Liver (tissue), 9 donors: ENCODE data around the gene GRM1. TPM values are rescaled to one million over a fixed set of nuclear protein-coding genes. Genes with fewer than 3 reads are reported as not detected.

Experiments used
- DNase-seq: peaks from one replicate; pipeline ENCODE4 v3.0.0-alpha.2; 2017; ENCODE audit warnings: low spot score
- H3K27ac ChIP-seq, 2 donors: one replicate each; pipeline ENCODE4 v1.7.0; 2013; ENCODE audit warnings: inconsistent platforms in 2 of 2, low read length in 2 of 2, control low read depth in 1 of 2, low read depth in 1 of 2, mild to moderate bottlenecking in 1 of 2
- H3K27me3 ChIP-seq, 4 donors: one replicate each; pipeline versions ENCODE4 v1.6.1 to v1.7.0; 2013; ENCODE audit warnings: low read length in 3 of 4, inconsistent platforms in 1 of 4, mild to moderate bottlenecking in 1 of 4, moderate library complexity in 1 of 4; ENCODE audit not compliant: control insufficient read depth in 4 of 4, insufficient read depth in 4 of 4
- H3K36me3 ChIP-seq, 4 donors: one replicate each; pipeline versions ENCODE4 v1.6.1 to v1.7.0; 2013; ENCODE audit warnings: low read length in 3 of 4, mild to moderate bottlenecking in 3 of 4, low read depth in 1 of 4, moderate library complexity in 1 of 4; ENCODE audit not compliant: control insufficient read depth in 4 of 4, insufficient read depth in 3 of 4
- H3K4me1 ChIP-seq, 4 donors: one replicate each; pipeline versions ENCODE4 v1.6.1 to v1.7.0; 2013; ENCODE audit warnings: low read length in 3 of 4, mild to moderate bottlenecking in 3 of 4, moderate library complexity in 1 of 4; ENCODE audit not compliant: control insufficient read depth in 4 of 4, insufficient read depth in 4 of 4
- H3K4me3 ChIP-seq, 3 donors: one replicate each; pipeline versions ENCODE4 v1.6.1 to v1.7.0; 2013; ENCODE audit warnings: low read length in 3 of 3, control low read depth in 1 of 3, low read depth in 1 of 3, mild to moderate bottlenecking in 1 of 3
- H3K9ac ChIP-seq, 2 donors: one replicate each; pipeline ENCODE4 v1.7.0; 2013; ENCODE audit warnings: low read length in 2 of 2, mild to moderate bottlenecking in 2 of 2, moderate library complexity in 2 of 2, control low read depth in 1 of 2, low read depth in 1 of 2
- H3K9me3 ChIP-seq, 4 donors: one replicate each; pipeline versions ENCODE4 v1.6.1 to v1.7.0; 2013; ENCODE audit warnings: low read length in 3 of 4; ENCODE audit not compliant: control insufficient read depth in 4 of 4
- ATF3 ChIP-seq: IDR thresholded peaks from 2 replicates; pipeline ENCODE4 v1.6.1; 2016; ENCODE audit warnings: antibody characterized with exemption
- CTCF ChIP-seq: fragments of 150-350 bp; IDR thresholded peaks from 2 replicates; pipeline ENCODE4 v1.5.1; 2017; ENCODE audit warnings: improper control_type of control experiment, low read depth, low read length; ENCODE audit not compliant: missing input control
- EGR1 ChIP-seq, 2 donors: IDR thresholded peaks; 2 replicates each; pipeline ENCODE4 v1.6.1; 2016 to 2018; ENCODE audit warnings: antibody characterized with exemption in 2 of 2, low read depth in 2 of 2
- FOXA1 ChIP-seq: IDR thresholded peaks from 2 replicates; pipeline ENCODE4 v1.6.1; 2016; ENCODE audit warnings: antibody characterized with exemption
- FOXA2 ChIP-seq: IDR thresholded peaks from 2 replicates; pipeline ENCODE4 v1.6.1; 2016; ENCODE audit warnings: antibody characterized with exemption
- GABPA ChIP-seq, 2 donors: IDR thresholded peaks in 1 of 2; conservative IDR thresholded peaks in 1 of 2; 2 replicates each; pipeline ENCODE4 v1.6.1; 2016; ENCODE audit warnings: antibody characterized with exemption in 2 of 2, mild to moderate bottlenecking in 1 of 2, moderate library complexity in 1 of 2
- HNF4A ChIP-seq, 2 donors: conservative IDR thresholded peaks; 2 replicates each; pipeline ENCODE4 v1.6.1; 2016; ENCODE audit warnings: antibody characterized with exemption in 2 of 2, mild to moderate bottlenecking in 2 of 2
- HNF4G ChIP-seq: IDR thresholded peaks from 2 replicates; pipeline ENCODE4 v1.6.1; 2016; ENCODE audit warnings: antibody characterized with exemption
- JUND ChIP-seq, 2 donors: IDR thresholded peaks; 2 replicates each; pipeline ENCODE4 v1.6.1; 2016; ENCODE audit warnings: antibody characterized with exemption in 2 of 2
- MAX ChIP-seq: IDR thresholded peaks from 2 replicates; pipeline ENCODE4 v1.6.1; 2016; ENCODE audit warnings: antibody characterized with exemption
- NR2F2 ChIP-seq: IDR thresholded peaks from 2 replicates; pipeline ENCODE4 v1.6.1; 2016; ENCODE audit warnings: antibody characterized with exemption
- RAD21 ChIP-seq, 2 donors: IDR thresholded peaks; 2 replicates each; pipeline ENCODE4 v1.6.1; 2016; ENCODE audit warnings: antibody characterized with exemption in 2 of 2, mild to moderate bottlenecking in 2 of 2
- RXRA ChIP-seq, 2 donors: IDR thresholded peaks; 2 replicates each; pipeline ENCODE4 v1.6.1; 2017 to 2018; ENCODE audit warnings: antibody characterized with exemption in 2 of 2, mild to moderate bottlenecking in 1 of 2
- SP1 ChIP-seq: IDR thresholded peaks from 2 replicates; pipeline ENCODE4 v1.6.1; 2018; ENCODE audit warnings: antibody characterized with exemption, mild to moderate bottlenecking
- YY1 ChIP-seq: IDR thresholded peaks from 2 replicates; pipeline ENCODE4 v1.6.1; 2016; ENCODE audit warnings: antibody characterized with exemption, mild to moderate bottlenecking
- ZBTB33 ChIP-seq: IDR thresholded peaks from 2 replicates; pipeline ENCODE4 v1.6.1; 2016; ENCODE audit warnings: antibody characterized with exemption
- WGBS: extraction: QIAGEN DNeasy Blood & Tissue Kit; methylation state at CpG from one replicate; pipeline ENCODE4 v1.1.7; 2013; 5-methylcytosine and 5-hydroxymethylcytosine counted together
- polyA plus RNA-seq, 2 donors: library from polyadenylated mRNA; stranded (reverse) in 1 of 2; unstranded in 1 of 2; fragments of 200-250 nt in 1 of 2; fragments of >200 nt in 1 of 2; fragmentation: Nextera tagmentation in 1 of 2; extraction: Ambion mirVana in 1 of 2; gene quantifications; one replicate each; pipeline versions ENCODE4 v1.2.1 to v1.2.3, GENCODE V29; 2013 to 2015
- total RNA-seq, 2 donors: library from RNA; depleted of rRNA; stranded (reverse); fragments of >200 nt; gene quantifications; one replicate each; pipeline ENCODE4 v1.2.3, GENCODE V29; 2014
- TF ChIP-seq, protein P1 (sequence below): IDR thresholded peaks from 2 replicates; pipeline ENCODE4 v1.6.1; 2016; ENCODE audit warnings: antibody characterized with exemption, mild to moderate bottlenecking
- donor health status: healthy.
- donor health status: healthy.
- donor health status: healthy.
- donor health status: healthy.
- donor health status: healthy.

Gene GRM1
- total and polyA plus RNA-seq, 4 donors: under 0.01 to 0.05 (median 0.01) TPM; not detected in 1

- Histone ChIP-seq H3K36me3 (no peaks in the 10 kb centered on the region), H3K4me3 (no peak overlapping the region), H3K27ac (no peak overlapping the region), H3K27me3 (no peaks in the 10 kb centered on the region), H3K9me3 (peaks cover 0 to 4% (median 0%) of the 10 kb centered on the region in 4 donors), H3K9ac (no peak overlapping the region), H3K4me1 (no peaks in the 10 kb centered on the region)
- no peak for DNase-seq
- TF ChIP-seq RAD21 (IDR thresholded peaks at IDR 0.05) (no peak), ZBTB33 (no peak), CTCF (no peak), SP1 (no peak), GABPA (IDR thresholded peaks at IDR 0.05 in 1 of 2, conservative IDR thresholded peaks at IDR 0.05 in 1 of 2) (no peak), MAX (no peak), HNF4G (no peak), EGR1 (IDR thresholded peaks at IDR 0.05; ENCODE audit: low read depth in 2 of 2) (no peak), YY1 (no peak), RXRA (IDR thresholded peaks at IDR 0.05) (no peak), HNF4A (conservative IDR thresholded peaks at IDR 0.05) (no peak), ATF3 (no peak)
- TF ChIP-seq, protein P1, sequence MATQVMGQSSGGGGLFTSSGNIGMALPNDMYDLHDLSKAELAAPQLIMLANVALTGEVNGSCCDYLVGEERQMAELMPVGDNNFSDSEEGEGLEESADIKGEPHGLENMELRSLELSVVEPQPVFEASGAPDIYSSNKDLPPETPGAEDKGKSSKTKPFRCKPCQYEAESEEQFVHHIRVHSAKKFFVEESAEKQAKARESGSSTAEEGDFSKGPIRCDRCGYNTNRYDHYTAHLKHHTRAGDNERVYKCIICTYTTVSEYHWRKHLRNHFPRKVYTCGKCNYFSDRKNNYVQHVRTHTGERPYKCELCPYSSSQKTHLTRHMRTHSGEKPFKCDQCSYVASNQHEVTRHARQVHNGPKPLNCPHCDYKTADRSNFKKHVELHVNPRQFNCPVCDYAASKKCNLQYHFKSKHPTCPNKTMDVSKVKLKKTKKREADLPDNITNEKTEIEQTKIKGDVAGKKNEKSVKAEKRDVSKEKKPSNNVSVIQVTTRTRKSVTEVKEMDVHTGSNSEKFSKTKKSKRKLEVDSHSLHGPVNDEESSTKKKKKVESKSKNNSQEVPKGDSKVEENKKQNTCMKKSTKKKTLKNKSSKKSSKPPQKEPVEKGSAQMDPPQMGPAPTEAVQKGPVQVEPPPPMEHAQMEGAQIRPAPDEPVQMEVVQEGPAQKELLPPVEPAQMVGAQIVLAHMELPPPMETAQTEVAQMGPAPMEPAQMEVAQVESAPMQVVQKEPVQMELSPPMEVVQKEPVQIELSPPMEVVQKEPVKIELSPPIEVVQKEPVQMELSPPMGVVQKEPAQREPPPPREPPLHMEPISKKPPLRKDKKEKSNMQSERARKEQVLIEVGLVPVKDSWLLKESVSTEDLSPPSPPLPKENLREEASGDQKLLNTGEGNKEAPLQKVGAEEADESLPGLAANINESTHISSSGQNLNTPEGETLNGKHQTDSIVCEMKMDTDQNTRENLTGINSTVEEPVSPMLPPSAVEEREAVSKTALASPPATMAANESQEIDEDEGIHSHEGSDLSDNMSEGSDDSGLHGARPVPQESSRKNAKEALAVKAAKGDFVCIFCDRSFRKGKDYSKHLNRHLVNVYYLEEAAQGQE: no peak
- WGBS: 87% methylated on average over 2 of the region's 2 CpGs
These were observed 106.3 kb downstream of the GRM1 start for GRCh38 chr6:146135167-146135566.

- peaks cover 0 to 1% (median 0%) of the 10 kb centered on the region in 4 donors for H3K9me3 ChIP-seq
- DNase-seq: no peak
- H3K9ac ChIP-seq: no peak overlapping the region
- H3K27ac ChIP-seq: no peak overlapping the region
- H3K4me3 ChIP-seq: no peak overlapping the region
- no peaks in the 10 kb centered on the region for H3K27me3 ChIP-seq
- H3K36me3 ChIP-seq: no peaks in the 10 kb centered on the region
- no peaks in the 10 kb centered on the region for H3K4me1 ChIP-seq
- 85% methylated on average over 1 of the region's 1 CpG for WGBS
- TF ChIP-seq HNF4G (no peak), ATF3 (no peak), HNF4A (conservative IDR thresholded peaks at IDR 0.05) (no peak), FOXA2 (no peak), JUND (IDR thresholded peaks at IDR 0.05) (no peak), CTCF (no peak), ZBTB33 (no peak), RXRA (IDR thresholded peaks at IDR 0.05) (no peak), FOXA1 (no peak), YY1 (no peak), EGR1 (IDR thresholded peaks at IDR 0.05; ENCODE audit: low read depth in 2 of 2) (no peak), NR2F2 (no peak), MAX (no peak), GABPA (IDR thresholded peaks at IDR 0.05 in 1 of 2, conservative IDR thresholded peaks at IDR 0.05 in 1 of 2) (no peak)
These were observed 118.0 kb downstream of the GRM1 start for GRCh38 chr6:146146836-146147235.
